Left colon (tissue), 2 donors: ENCODE data around the gene RBM5. TPM values are rescaled to one million over a fixed set of nuclear protein-coding genes. Genes with fewer than 3 reads are reported as not detected.
"Not testable (repeated sequence)": the region's sequence is repeated elsewhere in the genome, so short reads cannot be mapped to it uniquely, and the experiment has no call there.

Experiments used
- ATAC-seq: fragments of 200-7000 bp; cut with Tn5 transposase; one replicate; pipeline ENCODE4 v1.9.1; 2020; ENCODE audit warnings: mild to moderate bottlenecking, moderate library complexity
- DNase-seq, 2 donors: peaks; one replicate each; pipeline ENCODE4 v3.0.0-alpha.2; 2020
- intact Hi-C, 2 donors: fragments of 100-400 bp; cut with DNase I in 1 of 2; cut with micrococcal nuclease in 1 of 2; formaldehyde crosslinking; loops; one replicate each; pipeline versions ENCODE4 v1.11.2 to v1.14.0; 2022; cut with DNase I, micrococcal nuclease
- long read RNA-seq: library from polyadenylated mRNA; unstranded; transcript quantifications from one replicate; pipeline ENCODE4 v2.0.0, GENCODE V29; 2021
- total RNA-seq, 2 donors: library from RNA; stranded (reverse); fragmentation: NEBNext Ultra II Directional; extraction: Animal tissue kit (Norgen Biotek cat#: 25700); gene quantifications; one replicate each; pipeline ENCODE4 v1.2.1, GENCODE V29; 2021
- donor health status: DM: no; HTN: no; CAD: no.
- donor health status: DM: yes; HTN: yes; CAD: no.

RBM5 gene
- total RNA-seq: 100 to 1,000 TPM; 124 to 135 TPM
- long read RNA-seq, transcript RBM5-201 (25 exons, 3,188 nt): major isoform, 19 of 38 reads
- long read RNA-seq, partial matches to known transcripts: 8 of 38 reads
- long read RNA-seq, other reads (novel, unspliced or antisense): 11 of 38 reads

DNA sequence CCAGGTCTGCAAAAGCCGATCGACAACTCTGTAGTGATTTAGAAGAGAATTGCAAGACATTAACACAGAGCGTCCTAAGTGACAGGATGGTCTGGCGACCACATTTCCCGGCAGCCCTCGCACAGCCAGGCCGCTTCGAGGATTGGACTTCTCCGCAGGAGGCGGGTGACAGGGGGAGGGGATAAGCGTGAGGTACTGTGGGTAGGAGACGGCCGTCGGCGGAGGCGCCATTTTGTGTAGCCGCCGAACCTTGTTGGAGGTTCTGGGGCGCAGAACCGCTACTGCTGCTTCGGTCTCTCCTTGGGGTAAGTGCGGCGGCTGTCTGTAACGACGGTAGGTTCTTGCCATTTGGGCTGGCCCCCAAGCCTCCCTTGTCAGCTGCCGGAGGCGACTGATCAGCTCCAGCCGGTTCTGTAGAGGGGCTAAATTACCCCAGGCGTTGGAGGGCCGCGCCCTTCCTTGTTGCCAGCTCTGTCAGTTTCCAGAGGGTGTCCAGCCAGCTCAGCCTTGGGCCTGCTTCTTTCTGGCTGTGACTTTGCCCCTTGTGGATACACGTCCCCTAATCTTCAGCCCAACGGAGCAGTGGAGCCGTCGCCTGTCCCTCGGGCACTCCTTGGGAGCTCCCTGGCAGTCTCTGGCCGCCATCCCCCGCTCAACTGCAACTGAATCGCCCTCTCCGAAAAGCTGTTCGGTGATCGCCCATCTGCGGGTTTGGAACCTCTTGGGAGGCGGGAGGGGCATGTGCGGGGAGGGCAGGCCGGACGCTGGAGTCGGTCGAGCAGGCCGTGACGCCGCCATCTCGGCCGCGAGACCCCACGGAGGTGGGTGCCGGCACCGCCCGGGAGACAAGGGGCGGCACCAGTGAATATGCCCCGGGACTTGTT lies at the start of gene RBM5:
Gene RBM5, plus strand, starts transcription at position 195 of the 884 bp plus-strand sequence. CDS start 1,516 bp downstream, outside the sequence.
- intact Hi-C loops: no loop called here
- DNase-seq (peak; percentile 94 to 95), ATAC-seq (peak; percentile 98)

DNA sequence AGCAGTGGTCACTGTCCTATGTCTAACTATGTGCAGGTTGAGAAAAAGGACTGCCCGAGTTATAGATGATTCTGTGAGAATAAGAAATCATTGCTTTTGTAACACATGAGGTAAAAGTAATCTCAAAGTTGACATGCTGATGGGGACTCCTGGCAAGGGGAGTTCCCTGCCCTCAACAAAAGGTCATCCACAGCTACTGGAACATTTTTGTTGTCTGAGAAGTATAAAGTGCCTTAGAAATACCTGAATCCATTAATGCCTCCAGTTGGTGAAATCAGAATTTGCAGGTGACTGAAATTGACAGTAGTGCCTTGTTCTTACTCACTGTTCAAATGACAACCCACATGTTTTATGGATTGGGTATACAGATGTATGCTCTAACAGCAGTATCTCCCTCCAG lies 43.7 kb upstream of the RBM5 start:
- no peak for DNase-seq
- intact Hi-C loops: no loop called here
- no peak for ATAC-seq

DNA sequence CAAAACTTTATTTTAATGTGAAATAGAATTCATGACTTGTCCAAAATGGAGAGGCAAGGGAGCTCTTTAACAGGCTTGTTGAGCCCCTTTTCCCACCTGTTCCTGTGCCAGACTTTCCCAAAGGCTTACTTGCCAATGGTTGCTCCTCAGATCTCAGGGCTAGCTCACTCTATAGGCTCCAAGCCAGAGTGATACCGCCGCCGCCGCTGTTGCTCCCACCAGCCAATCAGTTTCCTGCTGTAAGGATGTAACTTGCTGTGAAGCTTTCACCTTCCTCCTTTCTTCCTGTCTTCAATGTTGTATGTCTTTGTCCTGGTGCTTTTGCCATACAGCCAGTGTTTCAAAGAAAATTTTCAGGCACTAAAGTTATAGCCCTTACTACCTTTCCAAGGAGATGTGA lies 41.3 kb upstream of the RBM5 start:
- no peak for DNase-seq
- ATAC-seq: no peak
- intact Hi-C loops: no loop called here

DNA sequence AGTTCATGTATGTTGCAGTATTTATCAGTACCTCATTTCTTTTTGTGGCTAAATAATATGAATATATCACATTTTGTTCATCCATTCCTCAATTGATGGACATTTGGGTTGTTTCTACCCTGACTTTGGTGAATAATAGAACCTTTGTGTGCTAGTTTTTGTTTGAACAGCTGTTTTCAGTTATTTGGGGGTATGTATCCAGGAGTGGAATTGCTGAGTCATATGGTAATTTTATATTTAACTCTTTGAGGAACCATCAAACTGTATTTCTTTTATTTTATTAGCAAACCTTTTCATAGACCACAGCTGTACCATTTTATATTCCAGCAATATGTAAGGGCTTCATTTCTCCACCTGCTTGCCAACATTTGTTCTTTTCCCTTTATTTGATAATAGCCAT lies 38.4 kb upstream of the RBM5 start:
- DNase-seq (no peak), ATAC-seq (no peak)
- intact Hi-C loops: no loop called here

DNA sequence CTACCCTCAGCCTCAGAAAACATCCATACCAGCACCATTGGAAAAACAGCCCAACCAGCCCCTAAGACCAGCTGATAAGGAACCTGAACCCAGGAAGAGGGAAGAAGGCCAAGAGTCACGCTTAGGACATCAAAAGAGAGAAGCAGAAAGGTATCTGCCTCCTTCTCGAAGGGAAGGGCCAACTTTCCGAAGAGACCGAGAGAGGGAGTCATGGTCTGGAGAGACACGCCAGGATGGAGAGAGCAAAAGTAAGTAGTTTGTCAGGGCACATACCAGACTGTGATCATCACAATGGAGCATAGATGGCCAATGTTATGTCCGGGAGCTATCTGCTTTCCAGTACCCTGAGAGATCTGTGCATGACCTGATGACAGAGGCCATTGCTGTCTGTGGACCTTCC lies 31.0 kb upstream of the RBM5 start:
- no peak for DNase-seq
- no peak for ATAC-seq
- intact Hi-C loops: no loop called here

DNA sequence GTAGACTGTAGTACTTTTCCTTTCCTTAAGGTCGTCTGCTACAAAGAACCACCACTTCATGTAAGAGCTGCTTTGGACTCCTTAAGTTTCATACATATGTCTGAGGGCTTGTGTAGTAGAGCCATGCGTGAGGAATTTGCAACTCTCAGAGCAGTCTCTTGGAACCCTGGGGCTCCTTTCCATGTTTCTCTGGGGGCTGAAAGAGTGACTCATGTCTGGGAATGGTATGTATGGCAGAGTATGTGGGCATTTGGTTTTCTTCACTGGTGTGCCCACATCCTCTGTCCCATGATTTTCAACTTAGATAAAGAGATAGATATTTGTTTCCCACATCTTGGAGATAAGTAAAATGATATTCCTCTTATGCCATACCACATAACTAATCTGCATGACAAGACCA lies 20.6 kb upstream of the RBM5 start:
- no peak for ATAC-seq
- intact Hi-C loops: no loop called here

DNA sequence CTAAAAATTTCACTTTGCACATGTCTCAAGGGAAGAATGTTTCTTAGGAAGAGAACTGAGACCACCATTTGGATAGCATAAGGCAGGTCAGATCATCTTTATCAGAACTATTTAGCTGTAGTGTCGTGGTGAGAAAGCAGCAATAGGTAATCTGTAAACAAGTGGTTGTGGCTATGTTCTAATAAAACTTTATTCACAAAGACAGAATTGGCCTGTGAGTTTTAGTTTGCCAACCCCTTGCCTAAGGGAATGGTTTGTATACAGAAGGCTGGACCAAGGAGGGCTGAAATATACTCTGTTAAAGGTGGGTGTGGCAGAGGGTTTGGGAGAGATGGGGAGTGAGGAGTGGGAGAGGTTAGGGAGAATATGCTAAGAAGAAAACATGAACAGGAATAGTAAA lies 10.6 kb upstream of the RBM5 start:
- intact Hi-C loops: no loop called here
- ATAC-seq (no peak), DNase-seq (no peak)

More for the DNA sequence above, 20.6 kb upstream of the RBM5 start:
- DNase-seq: no peak

DNA sequence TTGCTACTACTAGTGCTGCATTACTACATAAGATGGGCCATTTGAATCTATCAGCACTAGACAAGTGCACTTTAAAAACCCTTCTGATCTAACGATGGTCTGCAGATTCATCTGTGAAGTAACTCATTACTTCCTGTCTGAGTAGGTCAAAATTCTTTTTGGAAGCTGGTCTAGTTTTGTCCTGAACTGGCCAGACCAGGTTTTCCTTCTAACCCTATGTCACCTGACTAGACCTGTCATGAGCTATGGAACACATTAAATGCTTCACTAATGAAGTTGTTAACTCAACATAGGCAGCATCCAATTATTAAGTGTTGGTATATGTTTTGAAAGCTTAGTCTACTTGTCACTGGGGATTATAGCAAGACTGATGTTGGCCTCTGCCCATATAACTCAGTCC lies 10.1 kb upstream of the RBM5 start:
- ATAC-seq (no peak), DNase-seq (no peak)
- intact Hi-C loops: no loop called here

DNA sequence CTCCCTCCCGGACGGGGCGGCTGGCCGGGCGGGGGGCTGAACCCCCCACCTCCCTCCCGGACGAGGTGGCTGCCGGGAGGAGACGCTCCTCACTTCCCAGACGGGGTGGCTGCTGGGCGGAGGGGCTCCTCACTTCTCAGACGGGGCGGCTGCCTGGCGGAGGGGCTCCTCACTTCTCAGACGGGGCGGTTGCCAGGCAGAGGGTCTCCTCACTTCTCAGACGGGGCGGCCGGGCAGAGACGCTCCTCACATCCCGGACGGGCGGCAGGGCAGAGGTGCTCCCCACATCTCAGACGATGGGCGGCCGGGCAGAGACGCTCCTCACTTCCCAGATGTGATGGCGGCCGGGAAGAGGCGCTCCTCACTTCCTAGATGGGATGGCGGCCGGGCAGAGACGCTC lies 3.8 kb upstream of the RBM5 start:
- ATAC-seq, DNase-seq, intact Hi-C loops: not testable (repeated sequence)

DNA sequence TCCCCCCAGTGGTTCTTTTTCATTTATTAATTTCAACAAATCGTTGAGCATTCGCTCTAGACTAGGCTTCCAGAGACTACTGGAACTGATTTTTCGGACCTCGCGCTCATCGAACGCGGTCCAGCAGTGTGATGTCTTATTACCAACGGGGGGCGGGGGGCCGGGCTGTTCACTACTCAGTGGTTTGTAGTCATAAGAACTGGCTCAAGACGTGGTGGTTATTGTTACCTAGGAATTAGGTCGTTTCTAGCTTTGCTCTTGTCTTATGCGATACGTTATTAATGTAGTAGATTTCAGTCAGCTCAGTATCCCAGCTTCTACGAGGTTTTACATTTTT lies 858 bp downstream of the RBM5 start:
- intact Hi-C loops: no loop called here
- DNase-seq (peak in 1 of 2 donors; percentile 34), ATAC-seq (peak; percentile 25)

DNA sequence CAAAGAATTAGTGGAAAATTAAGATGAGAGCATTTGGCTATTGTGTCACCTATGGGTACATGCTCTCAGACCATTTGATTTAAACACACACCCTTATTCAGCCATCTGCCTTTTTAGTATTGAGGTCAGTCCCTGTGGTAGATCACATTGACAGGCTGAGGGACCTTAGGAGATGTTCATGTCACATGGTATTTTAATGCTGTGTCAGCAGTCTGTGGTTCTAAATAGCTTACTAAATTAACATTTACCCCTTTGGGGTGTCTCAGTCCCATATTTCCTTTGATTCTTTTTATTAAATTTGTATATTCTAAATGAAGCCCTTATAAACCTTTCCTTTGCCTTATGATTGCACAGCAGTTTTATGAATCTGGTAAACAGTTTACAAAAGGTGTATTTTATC lies 2.3 kb downstream of the RBM5 start:
- ATAC-seq (no peak), DNase-seq (no peak)
- intact Hi-C loops: no loop called here

DNA sequence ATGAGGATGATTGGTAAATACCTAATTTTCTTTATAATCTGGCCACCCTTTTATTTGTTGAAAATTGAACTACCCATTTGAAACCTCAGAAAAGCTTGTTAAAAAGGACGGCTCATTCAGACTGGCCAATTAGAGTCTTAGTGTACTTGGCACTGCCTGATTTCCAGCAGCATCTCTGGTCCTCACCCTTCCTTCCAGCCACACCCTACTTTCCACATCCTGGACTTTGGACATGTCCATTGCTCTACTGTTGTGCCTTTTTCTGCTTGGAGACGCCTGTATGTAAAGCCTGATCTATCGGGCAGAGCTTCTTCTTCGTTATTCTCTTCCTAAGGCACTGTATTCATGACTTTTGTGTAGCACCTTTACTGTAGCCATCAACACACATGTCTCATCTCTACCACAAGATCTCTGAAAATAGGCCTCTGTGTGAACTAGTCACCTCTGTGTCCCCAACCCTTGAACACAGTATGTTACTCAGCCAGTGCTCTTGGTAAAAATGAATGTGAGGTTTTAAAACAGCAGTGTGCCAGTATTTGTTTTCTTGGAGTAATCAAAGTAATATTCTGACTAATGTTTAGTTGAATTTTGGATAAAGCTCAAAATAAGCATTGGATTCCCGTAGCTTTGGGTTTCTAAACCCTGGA lies 6.8 kb downstream of the RBM5 start:
- DNase-seq: peak; percentile 35 to 51
- ATAC-seq: peak; percentile 96
- intact Hi-C loops: no loop called here

DNA sequence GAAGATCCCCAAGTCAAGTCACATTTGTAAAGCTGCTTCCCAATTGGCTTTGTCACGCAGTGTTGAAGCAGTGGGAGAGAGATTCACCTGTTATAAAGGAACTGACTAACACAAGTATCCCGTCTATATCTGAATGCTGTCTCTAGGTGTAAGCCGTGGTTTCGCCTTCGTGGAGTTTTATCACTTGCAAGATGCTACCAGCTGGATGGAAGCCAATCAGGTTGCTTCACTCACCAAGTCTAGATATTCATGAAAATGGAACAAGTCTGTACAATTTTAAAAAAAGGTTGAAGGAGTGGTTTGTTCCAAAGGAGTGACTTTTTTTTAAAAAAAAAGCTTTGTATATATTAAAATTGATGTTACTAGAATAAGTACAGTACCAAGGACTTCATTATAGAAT lies 11.7 kb downstream of the RBM5 start:
- DNase-seq (no peak), ATAC-seq (no peak)
- intact Hi-C loops: no loop called here

DNA sequence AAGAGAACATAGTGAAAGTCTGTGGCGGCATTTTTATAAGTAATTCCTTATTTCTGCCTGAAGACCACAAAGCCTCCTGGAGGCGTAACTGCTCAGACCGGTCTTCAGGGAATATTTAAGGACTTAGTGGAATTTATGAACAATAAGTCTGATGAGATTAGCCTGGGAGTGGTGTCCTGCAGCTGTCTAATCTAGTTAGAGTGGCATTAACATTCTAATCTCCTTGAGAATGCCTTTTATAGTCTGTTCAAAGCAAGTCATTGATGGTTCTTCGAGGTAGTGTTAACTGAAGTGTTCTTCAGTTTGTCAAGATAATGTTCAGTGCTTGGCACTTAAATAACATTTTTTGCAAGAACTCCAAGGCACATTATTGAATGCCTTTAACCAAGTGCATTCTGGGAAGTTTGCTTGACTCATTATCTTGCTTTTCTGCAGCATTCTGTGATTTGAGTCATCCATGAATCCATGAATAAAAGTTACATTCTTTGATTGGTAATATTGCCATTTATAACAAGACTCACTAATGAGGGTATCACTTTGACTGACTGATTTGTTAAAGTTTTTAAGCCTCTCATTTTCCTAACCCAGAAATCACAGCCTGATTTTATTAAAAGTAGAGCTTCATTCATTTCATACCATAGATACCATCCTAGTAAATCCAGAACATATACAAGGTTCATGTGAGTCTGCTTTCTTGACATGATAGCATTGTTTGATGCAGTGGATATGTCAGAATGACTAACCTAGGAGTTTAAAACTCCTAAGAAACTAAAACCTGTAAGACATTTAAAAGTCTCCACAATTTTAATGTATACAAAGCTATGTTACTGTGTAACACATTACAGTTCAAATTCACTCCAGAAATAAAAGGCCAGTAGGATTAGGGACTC lies 12.5 kb downstream of the RBM5 start:
- no peak for DNase-seq
- intact Hi-C loops: no loop called here
- no peak for ATAC-seq

DNA sequence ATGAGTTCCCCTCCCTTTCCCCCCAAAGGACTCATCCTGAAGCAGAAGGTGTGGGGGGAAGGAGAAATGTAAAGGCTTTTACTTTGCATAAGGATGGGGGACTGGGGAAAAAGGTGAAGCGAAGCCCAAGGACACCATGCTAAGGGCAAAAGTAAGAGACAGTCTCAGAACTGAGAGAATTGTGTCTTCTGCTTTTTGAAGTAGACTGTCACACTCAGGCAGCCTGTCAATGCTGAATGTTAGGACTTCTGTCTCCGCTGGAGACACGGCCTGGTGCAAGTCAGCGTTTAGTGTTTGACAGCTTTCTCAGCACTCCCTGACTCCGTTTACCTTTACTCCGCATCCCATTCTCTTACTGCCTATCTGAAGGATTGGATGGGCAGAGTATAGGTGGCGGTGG lies 13.8 kb downstream of the RBM5 start:
- no peak for DNase-seq
- no peak for ATAC-seq
- intact Hi-C loops: no loop called here

DNA sequence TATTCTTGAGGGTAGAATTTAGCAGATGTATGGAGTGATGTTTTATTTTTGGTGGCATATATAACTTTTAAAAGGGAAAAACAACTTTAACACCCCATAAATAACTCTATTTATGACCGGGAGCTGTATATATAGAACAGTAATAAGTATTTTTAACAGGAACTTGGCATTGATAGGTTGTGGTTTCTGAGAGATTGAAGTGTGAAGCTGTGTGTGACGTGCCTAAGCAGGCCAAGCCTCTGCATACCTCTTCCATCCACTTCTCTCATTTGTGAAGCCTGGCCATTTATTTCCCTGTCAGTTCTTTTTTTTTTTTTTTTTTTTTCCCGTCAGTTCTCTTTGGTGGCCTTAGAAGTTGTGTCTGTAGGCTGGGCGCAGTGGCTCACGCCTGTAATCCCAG lies 23.0 kb downstream of the RBM5 start:
- DNase-seq (no peak), ATAC-seq (no peak)
- intact Hi-C loops: no loop called here

DNA sequence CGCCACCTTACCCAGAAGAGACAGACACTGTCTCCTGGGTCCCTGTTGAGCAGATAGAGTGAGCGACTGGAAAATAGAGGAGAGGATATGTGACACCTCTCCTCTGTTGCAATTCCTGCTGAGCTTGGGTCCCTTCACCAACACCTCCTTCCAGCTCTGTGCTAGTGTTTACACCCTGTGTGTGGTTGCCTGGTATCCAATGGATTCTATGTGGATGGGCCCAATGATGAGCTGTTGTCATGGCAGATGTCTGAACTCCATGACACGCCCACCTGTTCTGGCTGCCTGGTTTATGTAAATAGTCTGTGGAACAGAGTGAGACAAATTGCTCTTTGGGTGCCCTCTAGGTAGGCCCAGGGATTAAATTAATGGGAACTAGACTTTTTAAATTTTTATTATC lies 23.7 kb downstream of the RBM5 start:
- intact Hi-C loops: no loop called here
- no peak for DNase-seq
- ATAC-seq: peak; percentile 38

DNA sequence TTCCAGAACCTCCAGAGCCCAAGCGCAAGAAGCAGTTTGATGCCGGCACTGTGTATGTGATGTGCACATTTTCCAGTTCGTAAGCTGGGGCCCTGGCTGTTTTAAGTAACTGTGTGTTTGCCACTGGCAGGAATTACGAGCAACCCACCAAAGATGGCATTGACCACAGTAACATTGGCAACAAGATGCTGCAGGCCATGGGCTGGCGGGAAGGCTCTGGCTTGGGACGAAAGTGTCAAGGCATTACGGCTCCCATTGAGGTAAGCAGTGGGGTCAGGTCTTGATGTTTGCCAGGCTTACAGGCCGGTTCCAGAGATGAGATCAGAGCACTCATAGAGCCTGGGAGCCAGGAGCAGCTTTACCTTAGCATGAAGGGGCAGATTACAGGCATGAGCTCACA lies 28.4 kb downstream of the RBM5 start:
- ATAC-seq (no peak), DNase-seq (no peak)
- intact Hi-C loops: no loop called here

DNA sequence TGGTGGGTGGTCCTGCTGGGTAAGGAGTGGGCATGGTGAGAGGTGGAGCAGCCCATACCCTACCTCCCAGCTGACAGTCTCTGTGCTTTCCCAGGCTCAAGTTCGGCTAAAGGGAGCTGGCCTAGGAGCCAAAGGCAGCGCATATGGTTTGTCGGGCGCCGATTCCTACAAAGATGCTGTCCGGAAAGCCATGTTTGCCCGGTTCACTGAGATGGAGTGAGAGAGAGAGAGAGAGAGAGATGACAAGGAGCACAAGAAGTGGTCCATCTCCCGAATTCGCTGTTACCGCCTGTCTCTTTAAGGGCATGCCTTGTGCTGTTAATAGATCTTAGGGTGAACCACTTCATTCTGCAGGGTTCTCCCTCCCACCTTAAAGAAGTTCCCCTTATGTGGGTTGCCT lies 29.5 kb downstream of the RBM5 start:
- ATAC-seq: no peak
- intact Hi-C loops: no loop called here
- no peak for DNase-seq
